Stimulated activated CD8-positive, alpha-beta memory T cell treated with anti-CD3 and anti-CD28 coated beads, Interleukin-4, amount 100 ng/mL, for 1 hour (primary cell): ENCODE data around the gene BRF1.

ENCODE experiments used
- DNase-seq, 2 donors: peaks; one replicate each; pipeline ENCODE4 v3.0.0-alpha.2; 2020; ENCODE audit warnings: low read depth in 2 of 2, low spot score in 1 of 2

Gene BRF1

GRCh38 chr14:105199093-105199492 lies 101.7 kb downstream of the BRF1 start:
- DNase-seq = no peak

DNA sequence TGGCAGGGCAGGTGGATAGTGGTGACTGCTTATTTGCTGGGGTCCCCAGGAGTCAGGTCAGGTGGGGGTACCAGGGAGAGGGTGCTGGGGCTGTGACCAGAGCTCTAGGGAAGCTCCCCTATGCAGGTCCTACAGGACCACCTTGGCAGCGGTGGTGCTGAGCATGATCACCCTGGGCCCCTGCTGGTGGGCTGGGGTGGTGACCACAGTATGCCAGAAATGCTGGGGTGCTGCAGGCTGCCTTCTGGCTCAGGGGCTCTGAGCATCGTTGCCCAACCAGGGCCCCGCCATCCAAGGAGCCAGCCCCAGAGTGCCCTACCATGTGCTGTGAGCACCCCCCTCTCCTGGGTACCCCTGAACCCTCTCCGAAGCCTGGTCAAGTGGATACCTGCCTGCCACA lies 102.2 kb downstream of the BRF1 start:
- DNase-seq = no peak

DNA sequence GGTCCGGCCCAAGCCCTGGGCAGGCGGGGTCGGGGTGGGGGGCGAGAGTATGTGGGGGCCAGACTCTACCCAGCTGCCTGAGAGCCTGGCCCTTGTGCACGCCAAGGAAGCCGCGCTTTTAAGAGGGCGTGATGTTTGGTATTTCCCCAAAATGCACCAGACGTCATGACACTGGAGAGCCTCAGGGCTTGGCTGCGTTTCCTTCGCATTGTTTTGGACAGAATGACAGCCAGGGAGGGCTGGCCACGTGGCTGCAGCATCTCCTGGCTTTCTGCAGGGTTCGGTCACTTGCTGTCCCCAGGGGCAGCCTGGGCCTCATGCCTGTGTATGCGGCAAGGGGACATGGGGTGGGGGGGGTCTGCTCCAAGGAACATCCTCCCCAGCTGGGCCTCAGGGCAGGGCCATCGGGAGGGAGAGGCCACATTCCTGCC lies 103.6 kb downstream of the BRF1 start:
- no peak for DNase-seq

GRCh38 chr14:105196265-105196960 lies 104.4 kb downstream of the BRF1 start:
- DNase-seq = no peak

- DNase-seq = no peak
Observed at GRCh38 chr14:105195522-105196264, 105.1 kb downstream of the BRF1 start.

- no peak for DNase-seq
Observed at GRCh38 chr14:105195051-105195450, 105.8 kb downstream of the BRF1 start.

DNA sequence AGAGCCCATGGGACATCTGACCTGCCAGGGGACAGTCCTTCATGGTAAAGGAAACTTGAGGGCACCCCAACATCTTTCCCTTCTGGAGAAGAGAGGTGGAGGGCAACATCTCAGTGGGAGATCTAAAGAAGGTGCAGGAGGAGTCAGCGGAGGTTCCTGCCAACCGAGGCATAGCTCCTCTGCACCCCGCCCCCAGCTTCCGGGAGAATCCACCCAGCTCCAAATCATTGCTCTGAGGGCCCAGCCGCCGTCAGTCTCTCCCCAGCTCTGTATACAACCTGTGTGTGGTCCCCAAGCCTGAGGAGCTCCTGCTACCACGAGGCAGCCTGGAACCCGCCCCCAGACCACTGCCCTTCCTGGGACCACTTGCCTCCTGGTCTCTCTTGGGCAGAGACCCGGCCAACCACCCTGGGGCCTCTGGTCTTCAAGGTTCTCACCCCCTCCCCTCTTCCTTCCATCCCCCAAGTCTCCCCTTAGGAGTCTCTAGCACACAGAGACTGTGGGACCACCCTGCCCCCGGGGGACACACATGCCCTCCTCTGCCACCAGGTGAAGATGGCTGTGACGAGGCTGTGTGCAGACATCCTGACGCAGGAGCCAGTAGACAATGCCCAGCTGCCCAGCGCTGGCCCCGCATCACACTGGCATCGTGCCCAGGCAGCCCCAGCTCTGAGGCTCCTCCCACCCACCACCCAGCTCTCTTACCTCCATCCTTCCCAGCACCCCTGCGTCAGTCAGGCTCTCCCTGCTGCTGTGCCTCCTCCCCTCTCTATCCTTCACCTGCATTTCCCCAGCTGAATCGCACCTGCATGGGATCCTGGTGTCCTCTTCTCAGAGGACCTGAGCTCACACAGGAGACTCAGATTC lies 106.7 kb downstream of the BRF1 start:
- no peak for DNase-seq

- no peak for DNase-seq
Observed at GRCh38 chr14:105192866-105193731, 107.7 kb downstream of the BRF1 start.

DNA sequence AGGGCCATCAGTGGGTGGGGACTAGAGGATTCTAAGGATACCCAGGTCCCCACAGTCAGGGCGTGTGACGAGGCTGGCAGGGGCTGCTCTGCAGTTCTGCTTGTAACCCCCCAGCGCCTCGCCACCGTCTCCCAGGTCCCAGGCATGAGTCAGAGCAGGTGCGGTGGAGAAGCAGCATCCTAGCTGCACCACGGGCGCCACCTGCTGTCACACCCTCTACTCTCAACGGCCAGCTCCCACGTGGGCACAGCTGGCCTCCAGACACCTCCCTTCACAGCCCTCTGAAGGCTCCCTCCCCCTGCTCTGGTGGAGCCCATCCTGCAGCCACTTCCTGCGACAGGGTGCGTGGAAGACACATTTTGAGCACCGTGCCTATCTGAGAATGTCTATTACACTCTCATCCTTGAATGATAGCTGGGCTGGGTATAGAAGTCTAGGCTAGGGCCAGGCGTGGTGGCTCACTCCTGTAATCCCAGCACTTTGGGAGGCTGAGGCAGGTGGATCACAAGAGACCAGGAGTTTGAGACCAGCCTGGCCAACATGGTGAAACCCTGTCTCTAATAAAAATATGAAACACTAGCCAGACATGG lies 112.8 kb downstream of the BRF1 start:
- no peak for DNase-seq

- no peak for DNase-seq
Observed at GRCh38 chr14:105187116-105187515, 113.7 kb downstream of the BRF1 start.

GRCh38 chr14:105185973-105186372 lies 114.8 kb downstream of the BRF1 start:
- DNase-seq = no peak

DNA sequence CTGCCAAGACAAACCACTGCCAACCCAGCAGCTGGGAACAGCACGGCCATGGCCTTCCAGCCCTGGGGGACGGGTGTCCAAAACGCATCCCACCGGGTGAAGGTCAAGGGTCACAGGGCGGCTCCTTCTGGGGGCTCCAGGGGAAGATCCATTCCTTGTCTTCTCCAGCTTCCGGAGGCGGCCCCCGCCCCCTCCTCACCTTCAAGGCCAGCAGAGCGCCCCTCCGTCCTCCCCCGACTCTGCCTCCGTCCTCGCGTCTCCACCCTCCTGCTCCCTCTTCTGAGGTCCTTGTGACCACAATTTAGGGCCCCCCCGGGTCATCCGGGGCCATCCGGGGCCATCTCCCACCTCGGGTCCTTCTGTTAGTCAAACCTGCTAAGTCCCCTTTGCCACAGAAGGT lies 115.8 kb downstream of the BRF1 start:
- DNase-seq = no peak

DNA sequence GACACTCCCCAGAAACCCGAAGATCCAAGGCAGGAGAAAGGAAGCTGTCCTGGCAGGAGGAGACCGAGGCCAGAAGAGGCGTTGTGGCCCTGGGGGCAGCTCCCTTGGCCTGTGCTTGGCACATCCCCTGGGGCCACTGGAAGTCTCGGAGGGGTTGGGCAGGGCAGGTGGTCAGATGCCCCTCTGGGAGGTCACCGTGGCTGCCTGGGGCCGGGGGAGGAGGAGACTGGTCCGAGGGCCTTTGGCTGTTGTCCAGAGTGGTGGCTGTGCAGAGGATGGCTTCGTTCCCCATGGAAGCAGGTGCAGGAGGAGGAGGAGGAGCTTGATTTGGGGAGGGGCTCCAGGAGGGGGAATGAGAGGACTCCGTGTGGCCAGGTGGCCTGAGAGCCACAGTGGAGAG lies 116.3 kb downstream of the BRF1 start:
- DNase-seq = no peak

GRCh38 chr14:105182296-105183020 lies 118.3 kb downstream of the BRF1 start:
- DNase-seq = no peak

DNA sequence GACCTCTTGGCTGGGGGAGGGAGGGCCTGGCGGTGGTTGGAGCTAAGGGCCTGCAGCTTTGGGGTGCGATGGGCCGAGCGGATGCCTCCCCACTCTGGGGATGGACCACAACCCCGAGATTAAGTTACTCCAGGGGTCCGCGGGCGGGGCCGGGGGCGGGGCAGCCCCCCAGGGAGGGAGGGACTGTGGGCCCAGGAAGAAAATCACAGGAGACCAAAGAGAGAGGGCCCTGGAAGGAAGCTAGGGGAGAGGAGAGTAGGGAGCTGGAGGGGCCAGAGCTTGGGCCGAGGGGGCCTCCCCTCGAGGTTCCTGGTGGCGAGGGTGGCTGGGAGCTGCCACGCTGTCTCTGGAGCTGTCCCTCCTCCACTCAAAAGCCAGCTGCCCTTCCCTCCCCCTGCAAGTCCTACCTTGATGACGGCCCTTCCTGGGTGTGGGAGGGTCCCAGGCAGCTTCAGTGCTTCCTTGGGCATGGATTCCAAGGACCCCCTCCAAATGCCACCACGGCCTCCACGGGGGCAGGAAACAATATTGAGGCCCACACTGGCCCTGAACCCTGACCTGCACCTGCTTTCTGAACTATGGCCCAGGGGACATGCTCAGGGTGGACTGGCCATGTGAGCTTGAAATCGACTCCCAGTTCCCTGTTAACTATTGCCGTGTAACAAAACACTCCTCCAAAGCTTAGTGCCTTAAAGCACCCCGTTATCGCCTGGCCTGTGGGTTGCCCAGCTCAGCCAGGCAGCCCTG lies 119.1 kb downstream of the BRF1 start:
- no peak for DNase-seq

DNA sequence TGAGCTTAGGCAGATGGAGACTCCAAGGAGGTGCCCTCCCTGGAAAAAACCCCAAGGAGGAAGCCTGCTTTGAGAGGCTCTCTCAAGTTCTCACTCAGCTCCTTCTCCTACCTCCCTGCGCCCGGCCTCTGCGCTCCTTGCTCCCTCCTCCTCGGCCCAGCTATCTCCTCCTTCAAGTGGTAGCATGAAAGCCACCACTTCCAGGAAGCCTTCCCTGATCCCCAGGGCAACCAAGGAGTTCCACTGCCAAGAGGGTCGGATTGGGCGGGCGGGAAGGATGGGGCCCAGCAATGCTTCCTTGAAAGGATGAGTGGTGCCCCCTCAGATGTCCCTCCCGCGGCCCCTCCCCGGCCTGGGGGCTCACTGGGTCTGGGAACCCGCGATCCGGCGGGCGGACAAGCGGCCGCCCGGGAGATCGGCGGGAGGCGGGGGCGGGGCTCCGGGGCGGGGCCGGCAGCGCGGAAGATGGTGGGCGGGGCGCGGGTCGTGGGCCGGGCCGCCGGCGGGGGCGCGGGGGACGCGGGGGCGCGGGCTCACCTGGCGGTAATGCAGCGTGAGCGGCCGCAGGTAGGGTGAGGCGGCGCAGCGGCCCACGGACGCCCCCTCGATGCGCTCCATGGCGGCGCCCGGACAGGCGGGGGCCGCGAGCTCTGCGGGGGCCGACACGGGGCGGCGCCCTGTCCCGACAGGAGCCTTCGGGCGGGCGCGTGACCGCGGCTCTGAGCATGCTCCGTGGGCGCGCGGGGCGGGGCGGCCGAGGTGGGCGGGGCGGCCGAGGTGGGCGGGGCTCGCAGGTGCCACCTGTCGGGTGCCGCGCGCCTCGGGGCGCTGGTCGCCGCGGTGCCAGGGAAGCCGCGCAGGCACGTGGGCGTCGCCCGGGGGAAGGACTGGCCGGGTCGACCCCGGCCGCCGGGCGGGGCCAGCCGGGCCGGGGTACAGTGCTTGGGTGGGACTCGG lies 119.9 kb downstream of the BRF1 start, which contains the start of gene NUDT14:
Gene NUDT14 (minus strand): TSS at position 721 of the 957 bp plus-strand sequence. CDS start 103 bp downstream, at position 618.
- DNase-seq = peak; percentile 77 to 78

DNA sequence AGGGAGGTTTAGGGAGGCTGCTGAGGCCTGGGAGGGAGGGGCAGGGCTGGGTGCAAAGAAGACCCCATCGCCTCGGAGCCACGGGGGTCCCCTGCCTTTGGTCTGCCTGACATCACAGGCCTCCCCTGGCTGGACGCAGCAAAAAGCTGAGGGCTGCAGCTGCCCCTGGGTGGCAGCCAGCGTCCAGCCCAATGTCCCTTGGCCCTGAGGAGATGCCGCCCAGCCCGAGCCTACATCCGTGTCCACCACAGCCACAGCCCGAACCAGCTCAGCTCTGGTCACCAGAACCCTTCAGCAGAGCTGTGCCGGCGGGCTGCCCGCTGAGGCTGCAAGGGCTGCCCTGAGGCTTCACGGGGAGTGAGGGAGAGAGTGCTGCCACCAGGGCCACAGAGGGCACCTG lies 121.6 kb downstream of the BRF1 start:
- DNase-seq = no peak

GRCh38 chr14:105178868-105179140 lies 122.0 kb downstream of the BRF1 start:
- DNase-seq = no peak
